Adipose tissue (tissue), 3 donors: ENCODE data around the gene SGPP1. TPM values are rescaled to one million over a fixed set of nuclear protein-coding genes. Genes with fewer than 3 reads are reported as not detected.
"Not testable (repeated sequence)": the region's sequence is repeated elsewhere in the genome, so short reads cannot be mapped to it uniquely, and the experiment has no call there.

Source experiments
- H3K27ac ChIP-seq: one replicate; pipeline ENCODE4 v1.5.1; 2013; ENCODE audit warnings: low read depth, low read length
- WGBS, 3 donors: extraction: QIAGEN DNeasy Blood & Tissue Kit; methylation state at CpG; one replicate each; pipeline ENCODE4 v1.1.7; 2013; 5-methylcytosine and 5-hydroxymethylcytosine counted together
- polyA plus RNA-seq, 3 donors: library from polyadenylated mRNA; stranded (reverse); fragments of 200-250 nt; gene quantifications; one replicate each; pipeline ENCODE4 v1.2.3, GENCODE V29; 2013
- donor health status: healthy with polysubstance abuse.
- donor health status: Bipolar disorder and iron deficiency.
- donor health status: healthy.

Gene SGPP1
- polyA plus RNA-seq, 3 donors: 4.8 to 7.3 (median 7.0) TPM

DNA sequence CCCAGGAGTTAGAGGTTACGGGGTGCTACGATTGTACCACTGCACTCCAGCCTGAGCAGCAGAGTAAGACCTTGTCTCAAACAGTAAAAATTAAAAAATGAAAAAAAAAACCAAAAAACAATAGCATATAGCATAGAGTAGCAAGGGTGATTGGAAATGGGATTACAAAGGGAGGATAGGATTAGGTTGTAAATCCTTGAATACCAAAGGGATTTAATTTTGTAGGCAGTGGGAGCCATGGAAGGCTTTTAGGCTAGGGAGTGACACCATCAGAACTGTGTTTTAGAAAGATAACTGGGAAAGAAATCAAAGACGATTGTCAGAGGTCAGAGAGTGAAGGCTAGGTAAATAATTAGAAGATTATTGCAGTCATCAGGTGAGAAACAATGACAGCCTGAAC lies 2.8 kb upstream of the SGPP1 start:
- WGBS, 3 donors: 71 to 87% (median 72%) methylated on average over 3 of the region's 3 CpGs
- no peak overlapping the region for H3K27ac ChIP-seq

DNA sequence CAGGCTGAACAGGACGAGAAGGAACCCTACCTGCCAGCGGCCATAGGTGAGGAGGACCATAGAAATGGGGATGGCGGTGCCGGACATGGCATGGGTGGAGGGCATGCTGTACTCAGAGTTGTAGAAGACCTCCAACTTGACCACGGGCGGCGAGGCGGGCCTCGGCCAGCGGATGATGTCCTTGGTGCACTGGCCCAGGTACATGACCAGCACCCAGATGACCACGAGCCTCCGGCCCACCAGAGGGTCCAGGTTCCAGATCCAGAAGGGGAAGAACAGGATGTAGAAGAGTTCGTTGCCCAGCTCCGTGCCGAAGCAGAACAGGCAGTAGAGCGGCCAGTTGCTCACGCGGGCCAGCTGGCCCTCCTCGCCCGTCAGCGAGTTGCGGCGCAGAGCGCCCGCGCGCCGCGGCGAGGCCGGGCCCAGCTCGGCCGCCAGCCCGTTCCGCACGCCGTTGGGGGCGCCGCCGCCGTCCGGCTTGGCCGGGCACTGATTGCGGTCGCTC lies 582 bp downstream of the SGPP1 start:
- no peak overlapping the region for H3K27ac ChIP-seq
- 0 to 1% (median 1%) methylated on average over 29 to 45 of the region's 45 CpGs for WGBS, 3 donors

DNA sequence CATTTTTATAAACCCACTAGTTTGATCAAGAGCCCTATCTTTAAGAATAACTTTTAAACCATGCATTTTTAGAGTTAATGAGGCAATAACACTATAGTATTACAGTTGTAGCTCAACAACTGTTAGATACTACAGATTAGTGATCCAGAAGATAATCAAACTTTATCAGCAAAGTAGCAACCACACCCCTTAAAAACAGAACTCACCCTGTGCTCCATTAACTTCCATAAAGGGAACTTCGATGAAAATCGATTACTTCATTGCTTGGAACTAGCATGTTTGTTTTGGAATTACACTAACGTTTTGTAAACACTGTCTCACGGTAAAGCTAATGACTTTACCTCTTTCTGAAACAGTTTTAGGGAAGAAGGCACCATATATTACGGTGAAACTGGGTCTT lies 1.4 kb downstream of the SGPP1 start:
- 3 to 9% (median 6%) methylated on average over 5 of the region's 5 CpGs for WGBS, 3 donors

GRCh38 chr14:63725786-63726460 lies 1.9 kb downstream of the SGPP1 start:
- 45 to 78% (median 73%) methylated on average over 8 of the region's 8 CpGs for WGBS, 3 donors
- H3K27ac ChIP-seq: no peak overlapping the region

More for the DNA sequence above, 1.4 kb downstream of the SGPP1 start:
- H3K27ac ChIP-seq: no peak overlapping the region

- WGBS, 3 donors: 78 to 92% (median 90%) methylated on average over 2 of the region's 2 CpGs
- no peak overlapping the region for H3K27ac ChIP-seq
Observed at GRCh38 chr14:63717702-63718101, 10.2 kb downstream of the SGPP1 start.

DNA sequence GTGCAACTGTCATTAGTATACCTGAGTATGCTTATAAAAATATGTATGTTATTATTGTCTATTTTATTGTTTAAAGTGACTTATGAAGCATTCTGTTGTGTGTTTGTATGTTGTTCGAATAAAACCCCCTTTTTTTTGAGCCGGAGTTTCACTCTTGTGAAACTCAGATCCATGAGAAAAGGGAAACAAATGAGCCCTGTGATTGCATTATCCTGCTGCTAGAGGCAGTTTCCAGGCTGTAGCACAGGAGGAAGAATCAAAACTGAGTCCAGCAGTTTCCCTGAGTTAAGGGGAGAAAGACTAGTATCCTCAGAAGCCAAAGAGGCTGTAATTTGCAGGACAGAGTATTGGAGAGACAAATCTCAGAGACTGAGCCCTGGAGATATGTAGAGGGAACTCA lies 12.5 kb downstream of the SGPP1 start:
- 86 to 98% (median 88%) methylated on average over 2 of the region's 2 CpGs for WGBS, 3 donors
- H3K27ac ChIP-seq: no peak overlapping the region

- H3K27ac ChIP-seq: no peak overlapping the region
Observed at GRCh38 chr14:63713764-63714163, 14.1 kb downstream of the SGPP1 start.

- H3K27ac ChIP-seq: no peak overlapping the region
Observed at GRCh38 chr14:63713058-63713457, 14.8 kb downstream of the SGPP1 start.

DNA sequence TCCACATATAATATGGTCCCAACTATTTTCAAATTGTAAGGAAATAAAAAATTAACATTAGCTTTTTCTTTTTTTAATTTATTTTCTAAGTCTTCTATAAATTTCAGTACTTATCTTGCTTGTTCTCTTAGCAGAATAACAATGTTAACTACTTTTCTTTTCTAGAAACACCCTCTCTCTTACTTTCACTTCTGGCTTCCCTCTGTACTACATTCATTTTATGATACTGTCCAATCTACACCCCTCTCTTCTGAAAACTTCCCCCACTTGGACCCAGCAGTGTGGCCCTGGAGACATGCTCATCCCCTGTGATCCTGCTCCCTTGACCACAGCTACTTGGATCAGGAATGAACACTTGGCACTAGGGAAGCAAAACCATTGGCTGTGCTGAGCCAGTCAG lies 15.7 kb downstream of the SGPP1 start:
- no peak overlapping the region for H3K27ac ChIP-seq

More at GRCh38 chr14:63713058-63713457, 14.8 kb downstream of the SGPP1 start:
- WGBS, 3 donors: 81 to 94% (median 89%) methylated on average over 2 of the region's 2 CpGs

DNA sequence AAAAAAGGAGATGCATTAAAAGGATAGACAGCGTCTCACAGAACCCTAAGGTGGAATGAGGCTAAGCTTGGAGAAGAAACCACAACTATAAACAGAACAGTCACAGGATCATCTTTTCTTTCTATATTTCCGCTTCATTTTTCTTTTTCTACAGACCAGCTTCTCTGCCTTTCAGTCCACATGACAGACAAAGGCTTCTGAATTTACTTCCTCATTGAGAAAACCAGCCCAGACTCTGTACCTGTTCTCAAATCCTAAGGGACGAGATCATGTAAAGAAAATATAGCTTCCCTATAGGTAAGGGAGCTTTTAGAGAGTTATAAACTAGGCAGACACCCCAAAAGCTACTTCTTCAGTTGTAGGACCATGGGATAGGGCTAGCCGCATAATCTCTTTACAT lies 17.4 kb downstream of the SGPP1 start:
- 93 to 94% (median 94%) methylated on average over 4 of the region's 4 CpGs for WGBS, 3 donors
- H3K27ac ChIP-seq: no peak overlapping the region

DNA sequence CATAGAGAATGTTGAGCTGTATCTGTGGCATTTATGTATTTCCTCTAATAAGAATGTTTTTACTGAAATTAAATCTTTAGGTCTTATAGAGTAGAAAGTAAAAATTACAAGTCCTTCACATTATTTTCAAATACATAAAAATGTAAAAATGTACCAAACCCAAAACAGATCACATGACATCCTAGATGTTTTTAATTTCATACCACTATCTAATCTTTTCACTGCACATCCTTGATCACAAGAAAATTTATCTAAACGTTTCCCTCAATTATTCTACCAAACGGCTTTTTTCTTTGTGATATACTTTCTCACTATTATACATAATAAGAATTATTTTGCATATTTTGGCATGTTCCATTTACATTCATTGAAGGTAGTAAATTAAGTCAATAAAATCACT lies 18.3 kb downstream of the SGPP1 start:
- WGBS, 3 donors: 66 to 78% (median 75%) methylated on average over 2 of the region's 2 CpGs
- H3K27ac ChIP-seq: no peak overlapping the region

GRCh38 chr14:63707216-63707615 lies 20.6 kb downstream of the SGPP1 start:
- 87 to 94% (median 92%) methylated on average over 8 of the region's 8 CpGs for WGBS, 3 donors
- no peak overlapping the region for H3K27ac ChIP-seq

DNA sequence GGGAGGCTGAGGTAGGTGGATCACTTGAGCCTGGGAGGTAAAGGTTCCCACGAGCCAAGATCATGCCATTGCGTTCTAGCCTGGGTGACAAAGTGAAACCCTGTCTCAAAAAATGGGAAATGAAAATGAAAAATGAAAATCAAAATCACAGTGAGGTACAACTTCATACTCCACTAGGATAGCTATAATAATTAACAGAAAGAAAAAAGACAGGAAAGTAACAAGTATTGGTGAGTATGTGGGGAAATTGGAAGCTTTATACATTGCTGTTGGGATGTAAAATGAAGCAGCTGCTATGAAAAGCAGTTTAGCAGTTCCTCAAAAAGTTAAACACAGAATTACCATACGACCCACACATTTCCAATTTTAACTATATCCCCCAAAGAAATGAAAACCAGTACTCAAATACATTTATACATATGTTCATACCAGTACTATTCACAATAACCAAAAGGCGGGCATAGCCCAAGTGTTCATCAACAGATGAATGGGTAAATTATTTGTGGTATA lies 22.2 kb downstream of the SGPP1 start:
- no peak overlapping the region for H3K27ac ChIP-seq
- 82 to 92% (median 90%) methylated on average over 4 of the region's 4 CpGs for WGBS, 3 donors

GRCh38 chr14:63702530-63702929 lies 25.3 kb downstream of the SGPP1 start:
- H3K27ac ChIP-seq: not testable (repeated sequence)
- WGBS, 3 donors: 92 to 96% (median 94%) methylated on average over 4 of the region's 4 CpGs

GRCh38 chr14:63701606-63702299 lies 26.1 kb downstream of the SGPP1 start:
- H3K27ac ChIP-seq: no peak overlapping the region
- 87 to 91% (median 89%) methylated on average over 2 of the region's 2 CpGs for WGBS, 3 donors

DNA sequence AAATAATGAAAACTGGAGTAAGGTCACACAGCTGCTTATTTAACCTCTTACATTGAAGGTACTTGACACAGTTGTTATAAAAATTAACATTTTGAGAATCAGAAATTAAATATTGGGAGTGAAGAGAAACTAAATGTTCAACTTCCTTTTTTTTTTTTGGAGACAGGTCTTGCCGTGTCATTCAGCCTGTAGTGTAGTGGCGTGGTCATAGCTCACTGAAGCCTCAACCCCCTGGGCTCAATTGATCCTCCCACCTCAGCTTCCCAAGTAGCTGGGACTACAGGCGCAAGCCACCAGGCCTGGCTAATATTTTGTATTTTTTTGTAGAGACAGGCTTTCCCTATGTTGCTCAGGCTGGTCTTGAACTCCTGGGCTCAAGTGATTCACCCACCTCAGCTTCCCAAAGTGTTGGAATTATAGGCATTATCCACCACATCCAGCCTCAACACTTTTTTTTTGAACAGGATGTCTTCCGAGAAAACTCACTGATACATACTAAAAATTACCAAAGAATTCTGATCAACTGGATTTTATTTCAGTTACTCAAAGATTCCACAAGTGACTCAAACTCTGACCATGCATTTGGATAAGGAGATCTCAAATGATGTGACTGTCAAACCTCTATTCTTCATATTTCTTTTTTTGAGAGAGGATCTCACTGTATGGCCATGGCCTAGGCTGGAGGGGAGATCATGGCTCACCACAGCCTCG lies 35.4 kb downstream of the SGPP1 start:
- no peak overlapping the region for H3K27ac ChIP-seq
- 87 to 94% (median 89%) methylated on average over 5 of the region's 5 CpGs for WGBS, 3 donors

DNA sequence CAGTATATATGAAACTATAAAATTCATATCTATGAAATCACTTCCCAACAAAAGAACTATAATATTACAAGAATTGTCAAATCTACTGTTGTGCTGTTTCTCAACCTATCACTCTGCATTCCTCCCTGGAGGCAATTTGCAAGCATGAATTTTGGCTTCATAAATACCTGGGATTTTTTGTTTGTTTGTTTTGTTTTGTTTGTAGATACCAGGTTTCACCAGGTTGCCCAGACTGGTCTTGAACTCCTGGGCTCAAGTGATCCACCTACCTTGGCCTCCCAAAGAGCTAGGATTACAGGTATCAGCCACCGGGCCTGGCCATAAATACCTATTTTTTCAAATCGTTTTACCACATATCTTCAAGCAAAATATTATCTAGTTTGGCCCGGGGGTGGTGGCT lies 38.7 kb downstream of the SGPP1 start:
- no peak overlapping the region for H3K27ac ChIP-seq
- 95 to 99% (median 98%) methylated on average over 3 of the region's 3 CpGs for WGBS, 3 donors

- H3K27ac ChIP-seq: no peak overlapping the region
Observed at GRCh38 chr14:63686926-63687325, 40.9 kb downstream of the SGPP1 start.

DNA sequence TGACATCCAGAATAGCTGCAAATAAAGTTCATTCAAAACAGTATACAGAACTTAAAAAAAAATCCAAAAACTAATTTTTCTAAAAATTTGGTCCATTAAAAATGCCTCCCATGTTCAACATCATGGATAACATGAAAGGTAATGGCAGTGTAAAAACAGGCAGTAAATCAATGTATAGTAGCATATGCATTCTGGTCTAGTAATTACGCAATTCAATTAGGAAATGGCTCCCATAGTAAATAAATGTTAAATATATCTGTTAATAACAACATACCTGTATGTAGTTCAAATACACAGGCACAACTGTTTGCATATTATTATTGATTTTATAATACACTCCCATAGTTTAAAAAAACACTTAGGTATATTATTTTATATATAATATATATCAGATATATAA lies 42.5 kb downstream of the SGPP1 start:
- H3K27ac ChIP-seq: no peak overlapping the region
- 92 to 96% (median 94%) methylated on average over 1 of the region's 1 CpG for whole genome bisulfite sequencing, 3 donors
